ENCODE measurements around the gene CPZ.

The CPZ gene

GRCh38 chr4:8581094-8581861, 11.3 kb upstream of the CPZ start:
- DNase-seq (ENCODE audit: low read depth): no peak

GRCh38 chr4:8582016-8582415, 10.5 kb upstream of the CPZ start:
- no peak for DNase-seq (ENCODE audit: low read depth)

GRCh38 chr4:8582436-8582835, 10.1 kb upstream of the CPZ start:
- no peak for DNase-seq (ENCODE audit: low read depth)

GRCh38 chr4:8582941-8583654, 9.5 kb upstream of the CPZ start:
- no peak for DNase-seq (ENCODE audit: low read depth)

GRCh38 chr4:8583655-8584025, 8.9 kb upstream of the CPZ start:
- DNase-seq (ENCODE audit: low read depth): no peak

GRCh38 chr4:8585186-8585585, 7.4 kb upstream of the CPZ start:
- DNase-seq (ENCODE audit: low read depth): no peak

- no peak for DNase-seq (ENCODE audit: low read depth)
These were observed 6.8 kb upstream of the CPZ start for GRCh38 chr4:8585721-8586212.

GRCh38 chr4:8586246-8586645, 6.3 kb upstream of the CPZ start:
- no peak for DNase-seq (ENCODE audit: low read depth)

- no peak for DNase-seq (ENCODE audit: low read depth)
These were observed 5.7 kb upstream of the CPZ start for GRCh38 chr4:8586671-8587468.

GRCh38 chr4:8587469-8588195, 4.9 kb upstream of the CPZ start:
- no peak for DNase-seq (ENCODE audit: low read depth)

GRCh38 chr4:8588196-8588470, 4.4 kb upstream of the CPZ start:
- no peak for DNase-seq (ENCODE audit: low read depth)

GRCh38 chr4:8589336-8589735, 3.2 kb upstream of the CPZ start:
- no peak for DNase-seq (ENCODE audit: low read depth)

- no peak for DNase-seq (ENCODE audit: low read depth)
These were observed 2.6 kb upstream of the CPZ start for GRCh38 chr4:8589823-8590545.

- no peak for DNase-seq (ENCODE audit: low read depth)
These were observed 2.1 kb upstream of the CPZ start for GRCh38 chr4:8590546-8590880.

- no peak for DNase-seq (ENCODE audit: low read depth)
These were observed 1.5 kb upstream of the CPZ start for GRCh38 chr4:8591114-8591513.

GRCh38 chr4:8591626-8592365, 769 bp upstream of the CPZ start:
- DNase-seq (ENCODE audit: low read depth): no peak

GRCh38 chr4:8593264-8594096, 915 bp downstream of the CPZ start:
- no peak for DNase-seq (ENCODE audit: low read depth)

- DNase-seq (ENCODE audit: low read depth): no peak
These were observed 1.8 kb downstream of the CPZ start for GRCh38 chr4:8594097-8595038.
